ENCODE results near the gene RASL12. TPM values are rescaled to one million over a fixed set of nuclear protein-coding genes. Genes with fewer than 3 reads are reported as not detected.

RASL12 gene
- total RNA-seq, 1 donor from 2014 or later = 85.7 TPM

- intact Hi-C loops (cut with DNase I) = loop anchor here (5.0 kb wide), 1 partner anchor 37 kb away; the partner anchor contains the start of gene KBTBD13
- no peak for DNase-seq (ENCODE audit: extremely low spot score in 2 of 2)
- Histone ChIP-seq H3K9me3 (no peaks in the 10 kb centered on the region), H3K27ac (no peak overlapping the region), H3K4me1 (peaks cover 35% of the 10 kb centered on the region), H3K27me3 (no peaks in the 10 kb centered on the region), H3K4me3 (no peak overlapping the region), H3K36me3 (no peaks in the 10 kb centered on the region)
- TF ChIP-seq CTCF (IDR thresholded peaks at IDR 0.05) (no peak), POLR2A (IDR thresholded peaks at IDR 0.05) (no peak), POLR2AphosphoS5 (IDR thresholded peaks at IDR 0.05; ENCODE audit: insufficient read depth in 1 of 2, low read depth in 1 of 2) (no peak)
Observed at GRCh38 chr15:65040461-65040860, 27.3 kb downstream of the RASL12 start.

DNA sequence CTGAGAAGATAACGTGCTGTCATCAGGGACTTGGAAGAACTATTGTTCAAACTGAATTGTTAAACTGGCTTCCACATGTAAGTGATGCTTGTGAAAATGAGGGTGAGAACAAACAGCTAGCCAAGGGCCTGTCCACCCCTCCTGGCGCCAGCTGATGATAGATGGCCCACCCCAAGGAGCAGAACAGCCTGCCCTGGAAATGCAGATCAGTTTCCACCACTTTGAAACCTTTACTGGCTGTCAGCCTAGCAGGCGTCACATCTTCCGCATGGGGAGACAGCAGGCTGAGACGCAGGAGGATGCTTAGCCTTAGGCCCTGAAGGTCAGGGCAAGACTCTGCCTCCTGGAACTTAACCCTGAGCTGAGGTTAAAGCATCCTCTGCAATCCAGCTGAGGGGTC lies 29.0 kb downstream of the RASL12 start:
- H3K4me3 ChIP-seq = no peak overlapping the region
- no peak overlapping the region for H3K27ac ChIP-seq
- TF ChIP-seq POLR2AphosphoS5 (IDR thresholded peaks at IDR 0.05; ENCODE audit: insufficient read depth in 1 of 2, low read depth in 1 of 2) (peak in 1 of 2 donors; percentile 39), POLR2A (IDR thresholded peaks at IDR 0.05) (no peak), CTCF (IDR thresholded peaks at IDR 0.05) (no peak)
- DNase-seq (ENCODE audit: extremely low spot score in 2 of 2) = no peak
- intact Hi-C loops (cut with DNase I) = no loop called here
- no peaks in the 10 kb centered on the region for H3K9me3 ChIP-seq
- H3K27me3 ChIP-seq = no peaks in the 10 kb centered on the region
- H3K36me3 ChIP-seq = no peaks in the 10 kb centered on the region
- H3K4me1 ChIP-seq = peaks cover 20% of the 10 kb centered on the region

DNA sequence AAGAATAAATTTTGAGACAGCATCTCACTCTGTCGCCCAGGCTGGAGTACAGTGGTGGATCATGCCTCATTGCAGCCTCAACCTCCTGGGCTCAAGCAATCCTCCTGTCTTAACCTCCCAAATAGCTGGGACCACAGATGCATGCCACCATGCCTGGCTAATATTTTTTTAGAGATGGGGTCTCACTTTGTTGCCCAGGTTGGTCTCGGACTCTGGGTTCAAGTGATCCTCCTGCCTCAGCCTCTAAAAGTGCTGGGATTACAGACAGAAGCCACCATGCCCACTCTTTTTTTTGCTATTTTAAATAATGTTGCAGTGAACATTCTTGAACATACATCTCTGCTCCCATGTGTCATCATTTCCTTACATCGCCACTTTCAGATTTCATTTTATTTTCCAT lies 29.4 kb downstream of the RASL12 start:
- no peak overlapping the region for H3K27ac ChIP-seq
- H3K27me3 ChIP-seq = no peaks in the 10 kb centered on the region
- intact Hi-C loops (cut with DNase I) = no loop called here
- H3K36me3 ChIP-seq = no peaks in the 10 kb centered on the region
- DNase-seq (ENCODE audit: extremely low spot score in 2 of 2) = no peak
- TF ChIP-seq POLR2AphosphoS5 (IDR thresholded peaks at IDR 0.05; ENCODE audit: insufficient read depth in 1 of 2, low read depth in 1 of 2) (no peak), POLR2A (IDR thresholded peaks at IDR 0.05) (no peak), CTCF (IDR thresholded peaks at IDR 0.05) (no peak)
- H3K4me1 ChIP-seq = peaks cover 20% of the 10 kb centered on the region
- no peak overlapping the region for H3K4me3 ChIP-seq
- H3K9me3 ChIP-seq = no peaks in the 10 kb centered on the region

GRCh38 chr15:65037309-65037708 lies 30.5 kb downstream of the RASL12 start:
- no peaks in the 10 kb centered on the region for H3K9me3 ChIP-seq
- TF ChIP-seq CTCF (IDR thresholded peaks at IDR 0.05) = no peak
- TF ChIP-seq POLR2AphosphoS5 (IDR thresholded peaks at IDR 0.05; ENCODE audit: insufficient read depth in 1 of 2, low read depth in 1 of 2) = no peak
- TF ChIP-seq POLR2A (IDR thresholded peaks at IDR 0.05) = no peak
- intact Hi-C loops (cut with DNase I) = no loop called here
- H3K4me1 ChIP-seq = peaks cover 13% of the 10 kb centered on the region
- no peak overlapping the region for H3K27ac ChIP-seq
- H3K27me3 ChIP-seq = no peaks in the 10 kb centered on the region
- H3K4me3 ChIP-seq = no peak overlapping the region
- DNase-seq (ENCODE audit: extremely low spot score in 2 of 2) = no peak
- H3K36me3 ChIP-seq = no peaks in the 10 kb centered on the region

DNA sequence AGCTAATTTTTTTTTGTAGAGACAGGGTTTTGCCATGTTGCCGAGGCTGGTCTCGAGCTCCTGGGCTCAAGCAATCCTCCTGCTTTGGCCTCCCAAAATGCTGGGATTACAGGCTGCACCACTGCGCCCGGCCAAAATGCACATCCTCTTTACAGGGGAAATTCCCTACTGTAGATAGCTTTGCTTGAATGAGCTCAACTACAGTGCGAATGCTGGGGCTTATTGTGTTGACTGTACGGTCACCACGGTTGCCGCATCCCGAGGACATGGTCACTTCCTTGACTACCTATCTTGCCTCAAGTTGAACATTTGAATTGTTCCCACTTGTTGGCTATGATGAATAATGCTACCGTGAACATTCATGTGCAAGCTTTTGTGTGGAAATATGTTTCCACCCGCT lies 33.1 kb downstream of the RASL12 start:
- H3K9me3 ChIP-seq = no peaks in the 10 kb centered on the region
- TF ChIP-seq CTCF (IDR thresholded peaks at IDR 0.05) (no peak), POLR2A (IDR thresholded peaks at IDR 0.05) (no peak), POLR2AphosphoS5 (IDR thresholded peaks at IDR 0.05; ENCODE audit: insufficient read depth in 1 of 2, low read depth in 1 of 2) (no peak)
- peaks cover 10% of the 10 kb centered on the region for H3K4me1 ChIP-seq
- H3K4me3 ChIP-seq = no peak overlapping the region
- DNase-seq (ENCODE audit: extremely low spot score in 2 of 2) = no peak
- no peaks in the 10 kb centered on the region for H3K36me3 ChIP-seq
- H3K27me3 ChIP-seq = no peaks in the 10 kb centered on the region
- intact Hi-C loops (cut with DNase I) = no loop called here
- H3K27ac ChIP-seq = no peak overlapping the region
